HG02798 (cell line): ENCODE measurements around the gene MTFR1L.
A peak's percentile ranks its signal among the peaks of the same experiment; 100 is the strongest.

Source experiments
- ATAC-seq: cut with Tn5 transposase; IDR thresholded peaks from one replicate; pipeline ENCODE4 v1.9.1; 2021; ENCODE audit warnings: mild to moderate bottlenecking; ENCODE audit not compliant: unreplicated experiment, poor library complexity

Gene MTFR1L

DNA sequence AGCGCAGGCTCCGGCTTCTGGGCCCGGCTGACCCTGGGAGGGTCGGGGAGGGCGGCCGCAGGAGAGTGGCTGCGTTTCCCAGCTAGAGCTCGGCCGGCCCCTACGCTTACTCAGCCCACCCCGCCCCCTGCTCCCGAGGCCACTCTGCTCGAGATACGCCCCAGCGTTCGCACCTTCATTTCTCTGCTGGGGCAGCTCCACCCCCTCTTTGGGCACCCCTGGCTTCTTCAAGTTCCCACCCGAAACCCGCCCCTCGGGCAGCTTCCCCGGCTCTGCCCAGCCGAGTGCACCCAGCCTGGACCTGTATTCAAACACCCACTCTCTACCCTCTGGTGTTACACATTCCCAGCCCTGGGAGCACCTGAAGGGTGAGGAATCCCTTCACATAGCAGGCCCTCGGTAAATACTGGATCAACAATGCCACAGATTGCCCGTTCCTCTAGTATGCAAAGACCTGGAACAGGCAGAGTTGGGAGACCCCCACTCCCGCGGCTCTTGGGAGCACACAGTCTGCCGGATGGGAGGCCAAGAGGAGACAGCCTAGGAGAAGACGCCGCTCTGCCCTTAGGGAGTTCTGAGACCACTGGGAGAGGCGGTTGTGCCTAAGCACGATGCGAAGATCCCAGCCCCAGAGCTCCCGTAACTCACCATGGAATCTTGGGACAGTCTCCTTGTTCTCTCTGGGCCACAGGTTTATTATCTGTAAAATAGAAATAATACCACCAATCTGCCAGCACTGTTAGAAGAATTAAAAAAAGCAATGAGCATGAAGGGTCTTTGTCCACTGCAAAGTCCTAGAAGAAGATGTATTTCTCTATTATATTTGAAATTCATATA, 56.3 kb downstream of the MTFR1L start:
- ATAC-seq, result peak; percentile 33

DNA sequence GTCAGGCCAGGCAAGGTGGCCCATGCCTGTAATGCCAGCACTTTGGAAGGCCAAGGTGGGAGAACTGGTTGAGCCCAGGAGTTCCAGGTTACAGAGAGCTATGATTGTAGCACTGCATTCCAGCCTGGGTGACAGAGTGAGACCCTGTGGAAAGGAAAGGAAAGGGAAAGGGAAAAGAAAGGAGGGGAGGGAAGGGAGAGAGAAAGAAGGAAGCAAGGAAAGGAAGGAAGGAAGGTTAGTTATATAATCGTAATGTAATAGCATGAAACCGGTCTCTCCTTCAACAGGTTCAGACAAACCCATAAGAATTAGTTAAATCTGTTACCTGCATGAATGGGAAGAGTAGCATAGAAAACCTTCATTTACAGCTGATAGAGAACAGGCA, 56.9 kb downstream of the MTFR1L start:
- ATAC-seq, result no peak

DNA sequence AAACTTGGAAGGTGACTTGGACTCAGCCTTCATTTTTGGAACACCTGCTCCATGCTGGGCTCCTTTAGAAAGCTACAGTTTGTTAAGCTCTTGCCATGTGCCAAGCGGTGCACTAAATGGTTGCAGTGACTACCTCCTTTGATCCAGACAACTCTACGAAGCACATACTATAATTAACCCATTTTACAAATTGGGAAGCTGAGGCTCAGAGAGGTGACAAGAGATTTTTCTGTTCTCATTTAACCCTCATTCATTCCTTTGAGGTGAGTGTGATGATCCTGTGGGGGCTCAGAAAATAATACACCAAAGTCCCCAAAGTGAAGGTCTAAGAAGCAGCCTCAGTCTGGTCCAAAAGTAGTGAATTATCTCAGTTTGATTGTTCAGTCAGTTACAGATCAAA, 57.4 kb downstream of the MTFR1L start:
- ATAC-seq, result no peak

DNA sequence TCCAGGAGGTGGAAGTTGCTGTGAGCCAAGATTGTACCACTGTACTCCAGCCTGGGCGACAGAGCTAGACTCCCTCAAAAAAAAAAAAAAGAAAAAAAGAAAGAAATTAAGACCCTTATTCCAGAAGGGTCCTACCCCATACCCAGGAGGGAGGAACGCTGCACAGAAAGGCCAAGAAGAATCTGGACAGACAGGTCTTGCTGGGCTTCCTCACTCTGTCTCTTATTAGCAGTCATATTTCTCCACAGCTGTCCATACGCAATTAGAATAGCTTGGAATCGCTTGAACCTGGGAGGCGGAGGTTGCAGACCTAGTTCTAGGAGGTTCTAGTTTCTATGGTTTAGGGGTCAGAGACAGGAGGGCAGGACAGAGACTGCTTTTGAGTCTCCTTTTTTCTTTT, 58.9 kb downstream of the MTFR1L start:
- ATAC-seq, result no peak

DNA sequence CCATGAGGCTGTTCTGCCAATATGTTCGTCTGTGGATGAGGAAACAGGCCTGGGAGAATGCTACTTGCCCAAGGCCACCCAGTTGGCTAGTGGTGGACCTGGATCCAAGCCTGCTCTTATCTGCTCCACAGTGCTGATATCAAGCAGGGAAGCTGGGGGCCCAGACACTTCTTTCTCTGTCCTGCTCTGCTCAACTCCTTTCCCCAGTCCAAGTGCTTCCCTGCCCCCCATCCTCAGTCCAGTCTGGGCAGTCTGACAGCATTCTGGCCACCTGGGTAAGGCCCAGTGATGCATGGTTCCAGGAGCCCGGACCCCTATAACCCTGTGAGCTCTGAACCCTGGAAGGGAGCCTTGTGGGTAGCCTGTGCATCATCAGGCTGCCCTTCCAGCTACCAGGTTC, 59.9 kb downstream of the MTFR1L start:
- ATAC-seq, result no peak

DNA sequence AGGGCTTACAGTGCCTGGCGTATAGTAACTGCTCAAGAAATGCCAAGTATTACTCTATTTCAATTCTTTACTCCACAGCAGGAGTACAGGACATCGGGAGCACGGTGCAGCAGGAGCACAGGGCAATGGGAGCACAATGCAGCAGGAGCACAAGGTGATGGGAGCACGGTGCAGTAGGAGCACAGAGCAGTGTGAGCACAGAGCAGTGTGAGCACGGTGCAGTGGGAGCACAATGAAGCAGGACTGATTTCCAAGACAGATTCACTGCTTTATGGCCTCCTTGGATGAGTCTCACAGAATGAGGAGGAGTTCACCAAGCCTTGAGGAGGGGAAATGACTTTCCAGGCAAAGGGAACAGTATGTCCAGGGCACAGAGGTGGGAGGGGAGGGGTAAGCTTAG, 60.8 kb downstream of the MTFR1L start:
- no peak for ATAC-seq

DNA sequence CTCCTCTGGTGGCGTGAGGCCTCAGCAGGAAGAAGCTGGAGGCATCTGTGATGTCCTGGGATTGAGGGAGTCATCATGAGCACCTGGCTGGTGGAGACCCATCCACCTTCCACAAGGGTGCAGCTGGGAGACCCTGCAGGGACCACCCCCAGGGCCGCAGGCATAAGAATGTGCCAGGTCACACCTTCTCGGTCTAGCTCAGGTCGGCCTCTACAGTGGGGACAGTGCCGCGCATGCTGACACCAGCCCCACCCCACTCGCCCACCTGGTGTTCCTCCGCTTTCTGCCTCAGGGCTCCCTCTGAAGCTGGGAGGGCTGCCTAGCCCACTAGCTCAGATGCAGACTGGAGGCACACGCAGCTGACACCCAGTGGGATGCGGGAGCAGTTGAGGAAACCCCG, 61.5 kb downstream of the MTFR1L start:
- ATAC-seq, result no peak
